Right cardiac atrium (tissue), 5 donors: ENCODE measurements around the gene UBE2U. TPM values are rescaled to one million over a fixed set of nuclear protein-coding genes. Genes with fewer than 3 reads are reported as not detected.

Experiments used
- ATAC-seq, 2 donors: fragments of 200-7000 bp; cut with Tn5 transposase; one replicate each; pipeline versions ENCODE4 v1.8.0 to v1.9.1; 2020; ENCODE audit warnings: moderate library complexity in 2 of 2, mild to moderate bottlenecking in 1 of 2
- DNase-seq, 3 donors: peaks; one replicate each; pipeline ENCODE4 v3.0.0-alpha.2; 2020
- H3K27ac ChIP-seq: one replicate; pipeline ENCODE4 v1.5.1; 2013; ENCODE audit warnings: mild to moderate bottlenecking, low read length, control low read depth, moderate library complexity
- H3K27me3 ChIP-seq: one replicate; pipeline ENCODE4 v1.6.1; 2013; ENCODE audit not compliant: control insufficient read depth, insufficient read depth
- H3K4me1 ChIP-seq: one replicate; pipeline ENCODE4 v1.6.1; 2013; ENCODE audit warnings: low read length; ENCODE audit not compliant: control insufficient read depth, insufficient read depth
- H3K4me3 ChIP-seq: one replicate; pipeline ENCODE4 v1.5.1; 2013; ENCODE audit warnings: low read length, control low read depth
- H3K9me3 ChIP-seq: one replicate; pipeline ENCODE4 v1.6.1; 2013; ENCODE audit warnings: low read length; ENCODE audit not compliant: control insufficient read depth
- WGBS: extraction: QIAGEN DNeasy Blood & Tissue Kit; methylation state at CpG from one replicate; pipeline ENCODE4 v1.1.7; 2013; 5-methylcytosine and 5-hydroxymethylcytosine counted together
- intact Hi-C, 4 donors: fragments of 100-400 bp; cut with DNase I; formaldehyde crosslinking; loops; one replicate each; pipeline versions ENCODE4 v1.11.0 to v1.14.0; 2022 to 2023
- polyA plus RNA-seq: library from polyadenylated mRNA; stranded (reverse); fragments of 200-250 nt; gene quantifications from one replicate; pipeline ENCODE4 v1.2.3, GENCODE V29; 2013
- total RNA-seq, 4 donors: library from RNA; stranded (reverse); fragmentation: NEBNext Ultra II Directional; extraction: Animal tissue kit (Norgen Biotek cat#: 25700); gene quantifications; one replicate each; pipeline ENCODE4 v1.2.1, GENCODE V29; 2021
- donor health status: healthy with polysubstance abuse.
- donor health status: DM: no; HTN: yes; CAD: no.
- donor health status: DM: no; HTN: no; CAD: no.
- donor health status: DM: no; HTN: yes; CAD: no; lungs with severe emphysema.
- donor health status: DM: yes; HTN: yes; CAD: no.

UBE2U gene
- total and polyA plus RNA-seq, 5 donors, result not detected

DNA sequence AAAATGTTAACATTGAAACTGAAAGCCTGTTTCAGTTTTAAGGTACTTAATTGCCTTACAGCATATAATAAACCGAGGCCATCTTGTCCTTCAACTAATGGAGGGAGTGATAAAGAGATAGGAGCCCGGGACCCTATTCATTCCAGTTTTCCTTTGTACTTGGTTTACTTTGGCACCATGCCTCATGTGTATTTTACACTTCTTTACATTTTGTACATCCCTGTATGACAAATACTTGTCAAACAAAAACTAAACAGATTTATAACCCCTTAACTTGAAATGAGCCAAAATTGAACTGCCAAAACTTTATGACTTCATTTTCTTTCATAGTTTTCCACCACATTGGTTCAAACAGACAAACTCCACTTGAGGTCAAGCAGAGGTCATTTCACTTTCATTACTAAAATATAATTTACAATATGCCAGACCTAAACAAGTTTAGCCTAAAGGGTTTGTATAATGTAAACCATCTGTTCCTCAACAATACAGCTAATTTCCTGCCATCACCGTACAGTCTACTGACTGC is 30.9 kb upstream of the UBE2U start:
- DNase-seq, result no peak
- H3K4me1 ChIP-seq, result peaks cover 2% of the 10 kb centered on the region
- no peak for ATAC-seq
- no peaks in the 10 kb centered on the region for H3K27me3 ChIP-seq
- H3K9me3 ChIP-seq, result no peaks in the 10 kb centered on the region
- no peak overlapping the region for H3K27ac ChIP-seq
- WGBS, result 40% methylated on average over 3 of the region's 3 CpGs
- intact Hi-C loops, result no loop called here
- no peak overlapping the region for H3K4me3 ChIP-seq

- Histone ChIP-seq H3K4me3 (no peak overlapping the region), H3K4me1 (peaks cover 2% of the 10 kb centered on the region), H3K27ac (no peak overlapping the region), H3K27me3 (no peaks in the 10 kb centered on the region), H3K9me3 (no peaks in the 10 kb centered on the region)
- intact Hi-C loops, result no loop called here
- no peak for DNase-seq
- ATAC-seq, result no peak
- 57% methylated on average over 6 of the region's 6 CpGs for WGBS
Observed at GRCh38 chr1:64173336-64173940, 30.0 kb upstream of the UBE2U start.

DNA sequence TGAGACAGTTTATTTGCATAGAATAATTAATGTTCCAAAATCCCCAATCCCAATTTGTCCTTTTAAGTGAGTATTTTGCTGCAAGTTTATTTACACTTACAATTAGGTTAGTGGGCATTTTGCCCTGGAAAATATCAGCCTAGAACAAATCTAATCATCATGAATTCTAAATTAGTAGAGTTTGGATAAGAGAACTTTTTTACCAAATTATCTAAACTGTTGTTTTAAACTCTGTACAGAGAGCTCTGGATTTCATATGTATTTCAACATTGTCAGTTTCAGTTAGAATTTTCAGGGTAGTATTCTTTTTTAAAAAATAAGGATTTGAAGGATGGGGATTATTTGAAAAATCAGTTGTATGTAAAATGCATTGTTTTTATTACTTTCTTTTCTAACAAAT is 27.8 kb upstream of the UBE2U start:
- no peaks in the 10 kb centered on the region for H3K9me3 ChIP-seq
- H3K4me3 ChIP-seq, result no peak overlapping the region
- no peak overlapping the region for H3K27ac ChIP-seq
- ATAC-seq (no peak), DNase-seq (no peak)
- intact Hi-C loops, result no loop called here
- H3K4me1 ChIP-seq, result peaks cover 2% of the 10 kb centered on the region
- no peaks in the 10 kb centered on the region for H3K27me3 ChIP-seq

GRCh38 chr1:64176659-64177058 is 26.8 kb upstream of the UBE2U start:
- ATAC-seq (no peak), DNase-seq (no peak)
- Histone ChIP-seq H3K9me3 (no peaks in the 10 kb centered on the region), H3K4me3 (no peak overlapping the region), H3K27ac (no peak overlapping the region), H3K4me1 (peaks cover 2% of the 10 kb centered on the region), H3K27me3 (no peaks in the 10 kb centered on the region)
- WGBS, result 86% methylated on average over 3 of the region's 3 CpGs
- intact Hi-C loops, result no loop called here

- peaks cover 4% of the 10 kb centered on the region for H3K4me1 ChIP-seq
- intact Hi-C loops, result no loop called here
- no peaks in the 10 kb centered on the region for H3K9me3 ChIP-seq
- ATAC-seq (no peak), DNase-seq (no peak)
- H3K27ac ChIP-seq, result no peak overlapping the region
- no peaks in the 10 kb centered on the region for H3K27me3 ChIP-seq
- H3K4me3 ChIP-seq, result no peak overlapping the region
- WGBS, result 76% methylated on average over 4 of the region's 4 CpGs
Observed at GRCh38 chr1:64179588-64179987, 23.8 kb upstream of the UBE2U start.

- DNase-seq (no peak), ATAC-seq (no peak)
- WGBS, result 82% methylated on average over 2 of the region's 2 CpGs
- intact Hi-C loops, result no loop called here
- Histone ChIP-seq H3K27me3 (no peaks in the 10 kb centered on the region), H3K4me3 (no peak overlapping the region), H3K27ac (no peak overlapping the region), H3K4me1 (peaks cover 4% of the 10 kb centered on the region), H3K9me3 (no peaks in the 10 kb centered on the region)
Observed at GRCh38 chr1:64182207-64182606, 21.2 kb upstream of the UBE2U start.

- 57% methylated on average over 5 of the region's 5 CpGs for WGBS
- ATAC-seq, result no peak
- peak in 1 of 3 donors; percentile 31 for DNase-seq
- no peaks in the 10 kb centered on the region for H3K9me3 ChIP-seq
- no peak overlapping the region for H3K27ac ChIP-seq
- no peaks in the 10 kb centered on the region for H3K27me3 ChIP-seq
- H3K4me1 ChIP-seq, result peaks cover 4% of the 10 kb centered on the region
- H3K4me3 ChIP-seq, result no peak overlapping the region
- intact Hi-C loops, result no loop called here
Observed at GRCh38 chr1:64183395-64184002, 19.9 kb upstream of the UBE2U start.

DNA sequence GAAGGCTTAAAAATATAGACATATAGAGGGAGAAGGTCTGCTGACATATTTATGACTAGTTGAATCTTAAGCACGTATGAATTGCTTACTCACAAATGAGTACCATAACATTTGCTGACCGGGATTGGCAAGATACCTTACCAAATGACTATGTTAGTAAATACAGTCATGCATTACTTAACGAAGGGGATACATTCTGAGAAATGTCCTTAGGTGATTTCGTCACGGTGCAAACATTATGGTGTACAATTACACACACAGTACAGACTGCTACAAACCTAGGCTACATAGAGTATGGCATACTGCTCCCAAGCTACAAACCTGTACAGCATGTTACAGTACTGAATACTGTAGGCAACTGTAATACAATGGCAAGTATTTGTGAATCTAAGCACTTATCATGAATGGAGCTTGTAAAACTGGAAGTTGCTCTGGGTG is 19.4 kb upstream of the UBE2U start:
- WGBS, result 82% methylated on average over 5 of the region's 5 CpGs
- ATAC-seq, result no peak
- Histone ChIP-seq H3K27ac (no peak overlapping the region), H3K27me3 (no peaks in the 10 kb centered on the region), H3K9me3 (no peaks in the 10 kb centered on the region), H3K4me1 (peaks cover 4% of the 10 kb centered on the region), H3K4me3 (no peak overlapping the region)
- intact Hi-C loops, result no loop called here
- DNase-seq, result no peak

GRCh38 chr1:64186138-64186897 is 17.1 kb upstream of the UBE2U start:
- H3K4me1 ChIP-seq, result peaks cover 4% of the 10 kb centered on the region
- H3K27me3 ChIP-seq, result no peaks in the 10 kb centered on the region
- peak overlapping the region; percentile 65 for H3K27ac ChIP-seq
- H3K4me3 ChIP-seq, result no peak overlapping the region
- ATAC-seq (peak; percentile 14 to 49), DNase-seq (peak in 1 of 3 donors; percentile 53)
- H3K9me3 ChIP-seq, result no peaks in the 10 kb centered on the region
- intact Hi-C loops, result no loop called here
- 77% methylated on average over 10 of the region's 10 CpGs for WGBS

DNA sequence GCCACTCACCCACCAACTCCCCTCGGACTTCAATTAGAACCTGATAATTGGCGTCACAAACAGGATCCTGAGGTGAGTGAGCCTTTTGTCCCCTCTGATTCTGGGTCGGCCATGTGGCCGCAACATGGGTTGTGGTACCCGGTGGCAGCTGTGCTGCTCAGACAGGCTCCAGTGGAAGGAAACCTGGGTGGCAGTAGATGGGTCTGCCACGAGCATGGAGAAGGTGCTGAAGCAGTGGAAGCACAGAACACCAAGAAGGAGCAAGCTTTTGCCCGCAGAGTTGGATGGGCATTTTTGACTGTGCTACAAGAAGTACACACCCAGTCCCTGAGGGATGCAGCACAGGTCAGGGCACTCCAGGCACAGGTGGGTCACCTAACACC is 16.5 kb upstream of the UBE2U start:
- Histone ChIP-seq H3K9me3 (no peaks in the 10 kb centered on the region), H3K27me3 (no peaks in the 10 kb centered on the region), H3K27ac (no peak overlapping the region), H3K4me3 (no peak overlapping the region), H3K4me1 (peaks cover 4% of the 10 kb centered on the region)
- 88% methylated on average over 7 of the region's 7 CpGs for WGBS
- no peak for DNase-seq
- intact Hi-C loops, result no loop called here
- ATAC-seq, result no peak

- Histone ChIP-seq H3K4me1 (peaks cover 4% of the 10 kb centered on the region), H3K9me3 (no peaks in the 10 kb centered on the region), H3K27ac (no peak overlapping the region), H3K4me3 (no peak overlapping the region), H3K27me3 (no peaks in the 10 kb centered on the region)
- intact Hi-C loops, result no loop called here
- DNase-seq (no peak), ATAC-seq (no peak)
- 93% methylated on average over 4 of the region's 4 CpGs for WGBS
Observed at GRCh38 chr1:64187646-64188045, 15.8 kb upstream of the UBE2U start.
